WERI-Rb-1 (cell line): ENCODE results near the gene ZNF81.

Experiments used
- DNase-seq: peaks from one replicate; pipeline ENCODE4 v3.0.0-alpha.2; 2020
- H3K27ac ChIP-seq: fragments of 250-450 bp; sonication (Bioruptor Pico); 2 replicates; pipeline ENCODE4 v1.5.1; 2020; ENCODE audit warnings: mild to moderate bottlenecking, moderate library complexity
- H3K27me3 ChIP-seq: fragments of 250-450 bp; sonication (Bioruptor Pico); 2 replicates; pipeline ENCODE4 v1.5.1; 2021; ENCODE audit warnings: mild to moderate bottlenecking, low read depth, moderate library complexity; ENCODE audit not compliant: insufficient read depth, severe bottlenecking
- H3K36me3 ChIP-seq: fragments of 250-450 bp; sonication (Bioruptor Pico); 2 replicates; pipeline ENCODE4 v1.5.1; 2020; ENCODE audit warnings: mild to moderate bottlenecking, moderate library complexity
- H3K4me3 ChIP-seq: 2 replicates; pipeline ENCODE4 v1.5.1; 2011; ENCODE audit warnings: low read depth, mild to moderate bottlenecking, control low read depth, low read length
- H3K9me3 ChIP-seq: fragments of 250-450 bp; sonication (Bioruptor Pico); 2 replicates; pipeline ENCODE4 v1.5.1; 2021; ENCODE audit warnings: mild to moderate bottlenecking, moderate library complexity; ENCODE audit not compliant: severe bottlenecking
- TF ChIP-seq, protein P1 (sequence below): IDR thresholded peaks from 2 replicates; pipeline ENCODE4 v1.5.1; 2011; ENCODE audit warnings: low read depth, mild to moderate bottlenecking, control low read depth, inconsistent platforms, low read length

The ZNF81 gene

GRCh38 chrX:47850901-47851300 lies 14.2 kb downstream of the ZNF81 start:
- no peak overlapping the region for H3K27ac ChIP-seq
- no peak for DNase-seq
- no peaks in the 10 kb centered on the region for H3K27me3 ChIP-seq
- H3K36me3 ChIP-seq, result peaks cover 6% of the 10 kb centered on the region
- H3K4me3 ChIP-seq, result no peak overlapping the region
- TF ChIP-seq, protein P1, sequence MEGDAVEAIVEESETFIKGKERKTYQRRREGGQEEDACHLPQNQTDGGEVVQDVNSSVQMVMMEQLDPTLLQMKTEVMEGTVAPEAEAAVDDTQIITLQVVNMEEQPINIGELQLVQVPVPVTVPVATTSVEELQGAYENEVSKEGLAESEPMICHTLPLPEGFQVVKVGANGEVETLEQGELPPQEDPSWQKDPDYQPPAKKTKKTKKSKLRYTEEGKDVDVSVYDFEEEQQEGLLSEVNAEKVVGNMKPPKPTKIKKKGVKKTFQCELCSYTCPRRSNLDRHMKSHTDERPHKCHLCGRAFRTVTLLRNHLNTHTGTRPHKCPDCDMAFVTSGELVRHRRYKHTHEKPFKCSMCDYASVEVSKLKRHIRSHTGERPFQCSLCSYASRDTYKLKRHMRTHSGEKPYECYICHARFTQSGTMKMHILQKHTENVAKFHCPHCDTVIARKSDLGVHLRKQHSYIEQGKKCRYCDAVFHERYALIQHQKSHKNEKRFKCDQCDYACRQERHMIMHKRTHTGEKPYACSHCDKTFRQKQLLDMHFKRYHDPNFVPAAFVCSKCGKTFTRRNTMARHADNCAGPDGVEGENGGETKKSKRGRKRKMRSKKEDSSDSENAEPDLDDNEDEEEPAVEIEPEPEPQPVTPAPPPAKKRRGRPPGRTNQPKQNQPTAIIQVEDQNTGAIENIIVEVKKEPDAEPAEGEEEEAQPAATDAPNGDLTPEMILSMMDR, result no peak
- no peaks in the 10 kb centered on the region for H3K9me3 ChIP-seq

DNA sequence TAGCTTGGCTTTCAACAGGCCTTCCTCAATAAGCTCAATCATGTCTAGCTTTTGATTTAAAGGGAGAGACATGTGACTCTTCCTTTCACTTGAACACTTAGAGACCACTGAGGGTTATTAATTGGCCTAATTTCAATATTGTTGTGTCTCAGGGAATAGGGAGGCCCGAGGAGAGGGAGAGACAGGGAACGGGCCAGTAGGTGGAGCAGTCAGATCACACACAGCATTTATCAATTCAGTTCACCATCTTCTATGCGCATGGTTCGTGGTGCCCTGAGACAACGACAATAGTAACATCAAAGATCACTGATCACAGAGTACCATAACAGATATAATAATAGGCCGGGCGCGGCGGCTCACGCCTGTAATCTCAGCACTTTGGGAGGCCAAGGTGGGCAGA lies 17.8 kb downstream of the ZNF81 start:
- no peaks in the 10 kb centered on the region for H3K27me3 ChIP-seq
- H3K9me3 ChIP-seq, result no peaks in the 10 kb centered on the region
- no peaks in the 10 kb centered on the region for H3K36me3 ChIP-seq
- TF ChIP-seq, protein P1, result peak; percentile 67
- H3K4me3 ChIP-seq, result no peak overlapping the region
- no peak overlapping the region for H3K27ac ChIP-seq
- DNase-seq, result peak; percentile 50

DNA sequence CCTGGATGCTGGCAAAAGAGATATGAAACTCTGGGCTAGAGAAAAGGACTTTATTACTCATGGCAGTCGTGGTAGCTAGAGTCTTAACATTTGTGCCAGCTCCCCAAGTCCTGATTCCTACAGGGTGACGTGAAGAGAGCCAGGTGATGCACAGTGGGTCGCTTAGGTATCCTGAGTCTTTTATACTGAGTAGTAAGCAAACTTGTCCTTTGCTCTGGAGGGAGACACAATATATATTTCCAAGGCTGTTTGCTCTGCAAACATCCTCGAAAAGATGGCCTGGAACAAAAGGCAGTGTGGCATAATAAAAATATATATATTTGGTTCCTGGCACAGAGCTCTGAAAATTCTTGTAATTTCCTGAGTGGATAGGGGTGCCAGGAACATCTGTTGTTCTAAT lies 23.0 kb downstream of the ZNF81 start:
- TF ChIP-seq, protein P1, result no peak
- no peaks in the 10 kb centered on the region for H3K27me3 ChIP-seq
- no peak overlapping the region for H3K27ac ChIP-seq
- no peaks in the 10 kb centered on the region for H3K9me3 ChIP-seq
- no peak for DNase-seq
- H3K36me3 ChIP-seq, result no peaks in the 10 kb centered on the region
- H3K4me3 ChIP-seq, result no peak overlapping the region

DNA sequence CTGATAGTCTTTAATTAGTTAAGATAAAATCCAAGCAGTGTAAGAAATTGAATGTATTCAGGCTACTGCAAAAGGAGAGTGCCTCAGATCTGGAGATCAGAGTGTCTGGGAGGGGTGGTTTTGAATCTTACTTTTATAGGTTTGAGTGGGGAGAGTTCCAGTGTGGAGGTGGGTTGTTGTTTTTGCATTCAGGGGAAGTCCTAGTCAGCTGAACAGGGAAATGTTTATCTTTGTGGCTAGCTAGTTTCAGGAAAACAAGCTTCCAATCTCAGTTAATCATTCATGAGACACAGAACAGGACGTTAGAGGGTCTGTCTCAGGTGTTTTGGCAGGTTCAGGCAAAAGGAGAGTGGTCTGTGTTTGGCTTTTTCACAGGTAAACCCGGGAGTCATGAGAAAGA lies 26.0 kb downstream of the ZNF81 start:
- Histone ChIP-seq H3K4me3 (no peak overlapping the region), H3K27me3 (no peaks in the 10 kb centered on the region), H3K9me3 (no peaks in the 10 kb centered on the region), H3K27ac (no peak overlapping the region), H3K36me3 (no peaks in the 10 kb centered on the region)
- TF ChIP-seq, protein P1, result no peak
- DNase-seq, result no peak

DNA sequence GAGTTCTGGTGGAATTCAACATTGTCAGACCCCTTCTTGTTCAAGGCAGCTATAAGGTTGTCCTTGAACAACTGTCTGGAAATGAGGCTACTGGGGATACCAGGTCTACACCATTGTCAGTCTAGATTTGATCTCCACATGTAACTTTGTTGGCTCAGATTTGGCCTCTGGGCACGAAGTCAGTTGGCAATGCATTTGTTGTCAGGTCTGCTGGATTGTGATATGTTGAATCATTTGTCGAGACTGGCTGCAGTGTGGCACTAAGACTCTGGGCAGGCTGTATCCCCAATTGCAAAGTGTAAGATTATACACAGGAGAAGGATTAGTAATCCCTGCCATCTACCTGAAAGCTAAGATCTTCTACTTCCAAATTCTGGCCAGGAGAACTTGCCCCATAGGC lies 26.5 kb downstream of the ZNF81 start:
- H3K36me3 ChIP-seq, result no peaks in the 10 kb centered on the region
- no peaks in the 10 kb centered on the region for H3K27me3 ChIP-seq

DNA sequence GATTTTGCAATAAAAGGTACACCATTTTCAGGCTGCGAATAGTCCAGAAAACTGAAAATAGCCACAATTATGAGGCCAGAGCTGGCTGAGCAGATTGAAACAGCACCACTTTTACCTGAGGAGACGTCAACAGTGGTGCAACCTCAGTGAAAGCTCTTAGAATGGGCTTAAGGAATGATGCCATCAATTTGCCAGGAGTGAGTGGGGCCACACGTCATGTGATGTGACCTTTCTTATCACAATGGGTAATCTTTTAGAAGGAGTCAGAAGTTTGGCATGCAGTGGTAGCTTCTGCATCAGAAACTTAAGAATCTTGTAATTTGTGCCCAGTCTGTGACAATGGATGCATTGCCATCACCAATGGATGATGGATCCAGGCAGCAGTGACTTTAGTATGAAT lies 27.6 kb downstream of the ZNF81 start:
- H3K4me3 ChIP-seq, result no peak overlapping the region
- H3K27ac ChIP-seq, result no peak overlapping the region
- no peaks in the 10 kb centered on the region for H3K36me3 ChIP-seq
- H3K27me3 ChIP-seq, result no peaks in the 10 kb centered on the region
- H3K9me3 ChIP-seq, result no peaks in the 10 kb centered on the region
- no peak for DNase-seq
- TF ChIP-seq, protein P1, result no peak

More for the DNA sequence above, 26.5 kb downstream of the ZNF81 start:
- no peaks in the 10 kb centered on the region for H3K9me3 ChIP-seq
- TF ChIP-seq, protein P1, result no peak
- DNase-seq, result no peak
- no peak overlapping the region for H3K4me3 ChIP-seq
- H3K27ac ChIP-seq, result no peak overlapping the region
